KBM-7 (cell line): ENCODE measurements around the gene ANKH.
A peak's percentile ranks its signal among the peaks of the same experiment; 100 is the strongest.
"Not testable (repeated sequence)": the region's sequence is repeated elsewhere in the genome, so short reads cannot be mapped to it uniquely, and the experiment has no call there.

Source experiments
- DNase-seq: peaks from one replicate; pipeline ENCODE4 v3.0.0-alpha.2; 2015
- in situ Hi-C: fragments of 300-500 bp; cut with MboI; formaldehyde crosslinking; loops from 2 replicates; pipeline ENCODE4 v1.14.3; 2020; ENCODE audit warnings: low sequenced_read_pairs, low pct_unique_long_range_greater_than_20kb, mixed read lengths

The ANKH gene

DNA sequence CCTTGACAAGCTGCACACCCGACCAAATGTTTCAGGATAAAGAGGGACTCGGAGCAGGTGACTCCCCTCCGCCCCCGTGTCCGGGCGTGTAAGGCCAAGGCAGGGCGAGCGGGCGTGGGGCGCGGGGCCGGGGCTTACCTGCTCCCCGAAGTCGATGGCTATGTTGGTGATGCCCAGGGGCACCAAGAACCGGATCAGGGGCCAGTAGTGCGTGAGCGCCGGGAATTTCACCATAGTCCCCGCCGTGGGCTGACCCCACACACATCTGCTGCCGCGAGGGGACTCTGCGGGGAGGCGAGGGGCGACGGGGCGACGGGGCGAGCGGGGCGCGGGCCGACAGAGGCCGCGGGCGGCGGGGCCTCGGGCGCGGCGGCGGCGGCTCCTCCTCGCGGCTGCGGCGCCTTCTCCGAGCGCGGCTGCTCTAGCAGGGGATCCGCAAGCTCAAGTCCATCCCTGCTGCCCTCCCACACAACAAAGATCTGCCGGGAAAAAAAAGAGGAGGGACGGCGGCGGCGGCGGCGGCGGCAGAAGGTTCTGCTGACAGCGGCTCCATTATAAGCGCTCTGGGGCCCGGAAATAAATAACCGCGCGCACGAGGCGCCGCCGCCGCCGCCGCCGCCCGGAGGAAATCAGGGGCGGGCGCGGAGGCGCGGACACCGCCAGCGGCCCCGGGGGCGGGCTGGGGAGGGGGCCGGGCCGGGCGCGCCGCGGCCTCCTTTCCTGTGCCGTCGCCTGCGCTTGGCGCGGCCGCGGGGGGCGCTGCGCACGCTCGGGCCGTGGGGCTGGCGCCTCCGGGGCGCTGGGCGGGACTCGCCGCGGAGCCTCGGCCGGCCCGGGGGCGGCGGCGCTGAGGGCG, at the start of gene ANKH:
Gene ANKH, minus strand, starts transcription at position 565 of the 856 bp plus-strand sequence. Its CDS starts 331 bp downstream, at position 234.
- in situ Hi-C loops: no loop called here
- peak; percentile 84 for DNase-seq

DNA sequence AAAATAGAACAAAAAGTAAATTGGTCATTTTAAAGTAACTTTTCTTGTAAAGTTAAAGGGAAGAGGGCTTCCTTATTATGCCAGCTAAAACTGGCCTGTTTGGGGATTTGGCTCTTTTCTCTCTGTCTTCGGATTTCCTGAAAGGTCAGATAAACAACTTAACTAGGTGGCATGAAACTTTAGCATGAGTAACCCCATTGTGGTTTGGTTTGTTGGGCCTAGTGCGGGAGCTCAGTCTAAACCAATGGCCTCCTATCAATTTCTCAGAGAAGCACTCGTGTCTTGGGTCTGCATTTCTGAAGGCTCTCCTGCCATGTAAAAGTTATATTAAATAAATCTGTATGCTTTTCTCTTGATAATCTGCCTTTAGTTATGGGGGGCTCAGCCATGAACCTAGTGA, 48.5 kb upstream of the ANKH start:
- no peak for DNase-seq
- in situ Hi-C loops: no loop called here

DNA sequence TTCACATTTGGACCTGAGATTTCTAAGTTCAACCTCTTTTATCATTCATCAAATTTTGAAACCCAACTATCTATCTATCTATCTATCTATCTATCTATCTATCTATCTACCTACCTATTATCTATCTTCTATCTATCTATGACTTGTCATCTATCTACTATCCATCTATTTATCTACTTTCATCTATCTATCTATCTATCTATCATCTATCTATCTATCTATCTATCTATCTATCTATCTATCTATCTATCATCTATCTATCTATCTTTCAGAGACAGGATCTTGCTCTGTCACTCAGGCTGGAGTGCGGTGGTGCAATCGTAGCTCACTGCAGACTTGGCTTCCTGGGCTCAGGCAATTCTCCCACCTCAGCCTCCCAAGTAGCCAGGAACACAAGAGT, 47.5 kb upstream of the ANKH start:
- DNase-seq, in situ Hi-C loops: not testable (repeated sequence)

DNA sequence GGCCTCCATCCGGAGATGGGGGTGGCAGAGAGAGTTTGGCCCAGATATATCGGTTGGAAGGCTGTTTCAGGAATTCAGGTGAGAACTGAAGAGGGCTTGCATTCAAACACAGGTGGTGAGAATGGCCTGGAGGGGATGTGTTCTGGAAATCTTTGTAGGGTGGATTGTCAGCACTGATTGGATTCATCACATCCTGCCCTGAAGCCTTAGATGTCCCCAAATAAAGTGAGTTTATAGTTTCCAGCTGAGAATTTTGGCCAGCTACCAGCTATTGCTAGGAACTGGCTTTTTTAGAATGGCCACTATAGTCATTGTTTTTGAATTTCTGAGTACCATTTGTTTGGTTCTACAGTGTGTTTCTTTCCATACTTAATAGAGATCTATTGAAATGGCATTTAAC, 46.1 kb upstream of the ANKH start:
- DNase-seq: no peak
- in situ Hi-C loops: no loop called here

DNA sequence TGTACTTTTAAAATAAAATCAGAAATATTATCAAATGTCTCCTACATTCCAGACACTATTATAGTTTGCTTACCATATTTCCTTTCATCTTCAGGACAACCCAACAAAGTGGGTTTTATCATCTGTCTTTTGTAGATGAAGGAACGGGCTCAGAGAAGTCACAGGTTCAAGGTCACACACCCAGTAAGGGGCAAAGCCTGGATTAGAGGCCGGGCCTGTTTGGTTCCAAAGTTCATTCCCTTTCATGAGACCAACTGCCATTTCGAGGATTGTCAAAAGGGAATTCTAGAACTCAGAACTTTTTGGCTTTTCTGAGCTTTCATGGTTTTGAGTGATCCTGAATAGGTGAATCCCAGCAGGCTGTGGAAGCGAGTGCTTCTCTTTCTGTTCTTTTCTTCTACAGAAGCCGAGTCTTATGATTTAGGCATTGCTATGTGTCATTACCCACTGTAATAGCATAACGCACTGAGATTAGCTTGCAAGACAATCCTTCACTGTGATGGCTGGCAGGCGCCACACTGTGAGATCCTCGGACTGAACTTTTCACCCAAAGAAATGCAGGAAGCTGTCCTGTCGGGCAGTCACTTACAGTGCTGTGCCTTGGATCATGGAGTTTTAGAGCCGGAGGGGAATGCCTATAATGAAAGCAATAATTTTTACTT, 43.8 kb upstream of the ANKH start:
- in situ Hi-C loops: no loop called here
- no peak for DNase-seq

DNA sequence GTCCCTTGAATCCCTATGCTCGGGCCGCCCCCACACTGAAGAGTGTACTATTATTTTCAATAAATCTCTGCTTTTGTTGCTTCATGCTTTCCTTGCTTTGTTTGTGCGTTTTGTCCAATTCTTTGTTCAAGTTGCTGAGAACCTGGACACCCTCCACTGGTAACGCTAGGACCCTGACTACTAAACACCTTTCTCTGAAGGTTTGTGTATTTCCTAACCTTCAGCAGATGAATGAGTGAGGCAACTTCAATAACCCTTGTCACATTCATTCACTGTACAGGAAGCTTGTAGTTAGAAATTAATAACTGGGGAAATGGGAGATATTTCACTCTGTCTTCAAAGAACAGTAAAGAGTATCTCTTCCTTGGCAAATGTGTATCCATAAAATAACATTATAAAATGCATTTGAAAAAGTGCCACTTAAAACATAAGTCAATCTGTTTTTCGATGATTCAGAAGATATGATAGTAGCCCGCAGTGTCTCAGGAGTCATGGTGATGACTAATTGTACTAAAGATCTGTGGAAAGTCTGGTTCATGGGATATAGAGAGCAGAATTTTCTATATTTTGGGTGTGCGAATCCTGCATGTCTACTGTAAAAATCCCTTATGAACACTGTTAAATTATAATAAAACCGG, 43.2 kb upstream of the ANKH start:
- no peak for DNase-seq
- in situ Hi-C loops: no loop called here

DNA sequence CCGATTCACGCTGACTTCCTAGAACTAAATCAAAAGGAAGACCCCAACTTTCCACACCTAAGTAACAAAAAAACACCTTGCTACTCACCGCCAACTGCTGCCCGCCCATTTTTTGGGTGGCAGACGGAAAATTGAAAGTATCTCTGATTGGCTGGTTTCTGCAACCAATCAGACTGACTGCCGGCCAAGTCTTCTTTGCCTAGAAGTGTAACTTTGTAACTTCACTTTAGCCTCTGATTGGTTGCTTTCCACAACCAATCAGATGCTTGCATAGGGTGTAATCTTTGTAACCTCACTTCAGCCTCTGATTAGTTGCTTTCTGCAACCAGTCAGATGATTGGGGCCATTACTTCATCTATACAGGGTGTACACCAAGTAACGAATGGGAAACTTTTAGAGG, 42.6 kb upstream of the ANKH start:
- DNase-seq: no peak
- in situ Hi-C loops: no loop called here

DNA sequence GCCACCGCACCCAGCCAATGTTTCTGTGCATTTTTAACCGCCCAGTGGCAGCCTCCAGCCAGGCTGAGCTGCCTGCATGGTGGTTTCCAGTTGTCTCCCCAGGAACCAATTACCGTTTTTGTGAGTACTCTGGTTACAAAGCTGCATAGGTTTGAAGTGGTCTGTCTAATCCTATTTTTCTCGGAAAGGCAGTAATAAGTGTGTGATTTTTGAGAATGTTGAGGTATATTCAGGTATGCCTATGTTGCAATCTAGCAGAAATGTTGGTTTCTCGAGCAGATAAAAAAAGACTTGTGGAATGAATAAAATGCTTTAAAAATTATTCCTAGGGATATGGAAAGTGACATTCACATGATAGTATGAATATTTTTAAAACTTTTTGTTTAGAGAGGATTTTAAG, 41.5 kb upstream of the ANKH start:
- no peak for DNase-seq
- in situ Hi-C loops: no loop called here

DNA sequence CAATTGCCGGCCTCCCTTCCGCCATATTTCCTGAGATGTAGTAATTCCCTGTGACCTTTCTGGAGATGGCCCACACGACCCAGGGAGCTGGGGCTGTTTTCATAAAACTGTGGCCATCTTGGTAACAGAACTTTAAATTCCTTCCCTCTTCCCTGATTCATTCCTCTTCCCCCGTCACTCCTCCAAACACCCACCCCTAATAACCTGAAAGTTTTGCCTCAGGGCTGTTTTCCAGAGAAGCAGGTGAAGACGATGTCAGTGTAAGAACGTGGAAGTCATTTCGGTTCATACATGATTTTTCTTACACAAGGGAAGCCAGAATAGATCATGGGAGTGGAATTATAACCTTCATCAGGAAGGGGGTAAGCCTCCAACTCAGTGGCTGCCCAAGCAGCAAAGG, 40.6 kb upstream of the ANKH start:
- DNase-seq: no peak
- in situ Hi-C loops: no loop called here

DNA sequence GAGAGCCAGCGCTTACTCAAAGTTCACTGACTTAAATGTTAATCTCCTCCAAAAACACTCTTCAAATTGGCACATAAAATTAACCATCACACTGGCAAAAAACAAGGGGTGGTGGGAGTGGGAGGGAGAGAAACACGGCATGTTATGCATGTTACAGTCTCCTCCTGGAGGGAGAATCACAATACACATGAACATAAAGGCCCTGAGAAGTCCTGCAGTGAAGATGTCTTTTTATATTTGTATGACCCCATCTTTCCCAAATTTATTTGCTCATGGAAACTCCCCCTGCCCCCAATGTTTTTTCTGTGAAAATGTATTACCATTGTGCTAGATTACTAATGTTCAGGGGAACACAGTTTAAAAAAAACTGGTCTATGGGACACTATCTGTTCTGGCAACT, 37.8 kb upstream of the ANKH start:
- no peak for DNase-seq
- in situ Hi-C loops: no loop called here

DNA sequence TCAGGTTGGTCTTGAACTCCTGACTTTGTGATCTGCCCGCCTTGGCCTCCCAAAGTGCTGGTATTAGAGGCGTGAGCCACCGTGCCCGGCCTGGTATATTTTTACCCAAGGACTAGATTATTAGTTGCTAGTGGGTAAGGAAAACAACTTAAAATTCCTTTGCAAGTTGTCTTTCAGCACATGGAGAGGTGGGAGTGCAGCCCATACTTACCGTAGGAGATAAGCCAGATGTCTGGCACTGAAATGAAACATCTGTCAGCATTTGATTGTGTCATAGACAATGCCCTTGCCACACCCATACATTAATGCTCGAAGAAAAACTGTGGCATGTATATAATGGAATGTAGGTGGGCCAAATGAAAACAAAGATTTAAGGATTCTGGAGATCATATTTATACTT, 36.6 kb upstream of the ANKH start:
- DNase-seq: no peak
- in situ Hi-C loops: no loop called here

DNA sequence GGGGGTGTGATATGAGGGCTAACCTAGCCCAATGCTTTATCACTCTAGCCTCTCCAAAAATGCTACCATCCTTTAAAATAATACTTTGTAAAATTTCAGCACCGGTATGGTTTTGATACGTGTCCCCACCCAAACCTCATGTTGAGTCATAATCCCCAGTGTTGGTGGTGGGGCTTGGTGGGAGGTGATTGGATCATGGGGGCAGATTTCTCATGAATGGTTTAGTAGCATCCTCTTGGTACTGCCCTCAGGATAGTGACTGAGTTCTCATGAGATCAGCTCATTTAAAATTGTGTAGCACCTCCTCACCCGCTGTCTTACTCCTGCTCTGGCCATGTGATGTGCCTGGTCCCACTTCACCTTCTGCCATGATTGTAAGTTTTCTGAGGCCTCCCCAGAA, 35.0 kb upstream of the ANKH start:
- in situ Hi-C loops: no loop called here
- no peak for DNase-seq

DNA sequence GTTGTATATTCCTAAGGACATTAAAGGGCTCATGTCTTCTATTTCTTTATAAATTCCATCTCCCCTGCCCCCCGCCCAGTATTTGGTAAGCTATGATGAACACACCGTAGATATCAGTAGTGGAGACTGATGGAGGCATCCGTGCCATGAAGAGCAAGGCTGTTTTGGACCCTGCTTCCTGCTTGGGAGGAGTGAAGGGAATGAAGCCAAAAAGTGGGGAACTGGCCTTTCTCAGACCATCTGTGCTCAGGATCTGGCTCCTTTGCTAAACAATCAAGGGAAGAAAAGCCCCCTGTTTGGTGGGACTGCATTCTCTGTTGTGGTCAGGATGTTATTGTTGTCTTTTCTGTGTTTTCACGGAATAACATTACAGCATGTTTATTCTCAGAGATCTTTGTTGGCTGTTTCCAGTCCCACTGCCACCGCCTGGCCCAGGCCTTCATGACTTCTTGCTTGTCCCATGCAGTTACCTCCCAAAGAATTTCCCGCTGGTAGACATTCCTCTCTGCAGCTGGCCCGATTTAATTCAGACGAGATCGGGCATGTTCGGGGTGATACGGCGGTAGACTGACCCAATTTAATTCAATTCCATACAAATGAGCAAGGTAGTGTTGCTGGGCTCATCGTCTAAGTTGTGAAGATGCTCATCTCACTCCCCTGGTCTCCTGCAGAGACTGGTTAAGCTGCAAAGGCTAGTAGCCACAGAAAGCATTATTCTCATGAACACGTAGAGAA, 31.4 kb upstream of the ANKH start:
- DNase-seq: no peak

DNA sequence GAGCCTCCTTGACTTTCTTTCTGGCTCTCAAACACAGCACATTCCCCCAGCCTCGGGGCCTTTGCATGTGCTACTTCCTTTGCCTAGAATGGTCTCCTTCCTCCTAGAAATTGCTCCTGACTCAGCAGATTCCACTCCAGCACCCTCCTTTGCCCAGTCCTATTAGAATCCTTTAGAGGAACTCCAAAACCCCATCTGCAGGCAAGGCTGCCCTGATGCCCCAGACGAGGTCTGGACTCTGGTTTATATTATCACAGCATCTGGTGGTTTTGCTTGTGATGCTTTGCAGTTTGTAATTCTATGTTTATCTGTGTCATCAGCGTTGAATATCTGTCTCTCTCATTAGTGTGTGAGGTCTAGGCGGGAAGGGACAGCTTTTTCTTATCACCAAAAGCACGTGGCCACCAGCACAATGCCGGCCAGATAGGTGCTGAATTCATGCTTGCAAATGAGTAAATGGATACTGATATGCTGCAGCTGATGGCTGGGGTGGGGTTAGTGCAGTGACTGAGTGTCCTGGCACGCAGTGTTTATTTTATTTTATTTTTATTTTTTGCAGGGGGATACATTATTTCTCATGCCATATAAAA, 30.0 kb upstream of the ANKH start:
- in situ Hi-C loops: no loop called here
- no peak for DNase-seq

More for the DNA sequence above, 31.4 kb upstream of the ANKH start:
- in situ Hi-C loops: no loop called here

DNA sequence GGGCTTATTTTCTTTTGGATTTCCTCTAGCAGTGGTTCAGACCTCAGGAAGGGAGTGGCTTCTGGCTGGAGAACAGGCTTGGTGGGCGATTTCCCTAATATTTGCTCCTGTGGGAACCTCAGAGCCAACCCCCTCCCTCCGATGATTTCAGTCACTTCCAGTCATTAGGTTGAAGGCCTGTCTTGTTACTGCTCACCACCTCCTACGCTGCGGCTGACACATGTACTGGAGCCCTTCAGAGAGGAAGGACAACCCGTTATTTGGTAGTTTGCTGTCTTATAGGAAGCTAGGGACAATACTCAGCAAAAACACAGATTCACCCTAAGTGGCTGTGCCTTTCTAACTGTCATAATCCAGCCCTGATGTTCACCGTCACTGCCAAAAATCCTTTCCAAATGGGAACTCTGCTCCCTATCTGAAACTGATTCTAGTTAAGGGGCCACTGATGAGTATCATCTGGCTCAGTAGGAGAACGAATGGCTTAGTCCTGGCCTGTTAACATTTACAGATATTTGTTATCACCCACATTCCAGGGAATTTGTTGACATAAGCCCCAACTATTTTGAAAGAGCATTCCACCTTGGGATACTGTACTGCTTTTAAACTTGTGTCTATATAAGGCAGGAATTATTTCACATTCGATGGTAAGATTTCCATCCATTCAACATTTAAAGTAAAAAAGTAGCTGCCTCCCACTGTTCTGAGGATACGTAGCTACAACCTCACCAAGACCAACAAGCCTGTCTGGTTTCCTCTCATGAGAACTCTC, 29.3 kb upstream of the ANKH start:
- DNase-seq: no peak
- in situ Hi-C loops: no loop called here

DNA sequence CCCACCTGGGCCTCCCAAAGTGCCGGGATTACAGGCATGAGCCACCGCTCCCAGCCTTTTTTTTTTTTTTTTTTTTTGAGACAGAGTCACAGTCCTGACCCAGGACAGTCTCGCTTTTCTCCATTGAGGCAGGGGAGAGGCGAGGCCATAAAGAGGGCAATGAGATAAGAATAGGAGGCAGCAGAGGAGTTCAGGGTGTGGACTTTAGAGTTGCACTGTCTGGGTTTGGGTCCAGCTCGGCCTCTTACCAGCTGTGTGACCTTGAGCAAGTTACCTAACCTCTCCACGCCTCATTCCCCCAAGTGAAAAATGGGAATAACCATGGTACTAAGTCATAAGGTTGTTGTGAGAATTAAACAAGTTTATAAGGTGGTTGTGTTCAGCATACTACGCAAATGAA, 24.6 kb upstream of the ANKH start:
- in situ Hi-C loops: no loop called here
- no peak for DNase-seq

DNA sequence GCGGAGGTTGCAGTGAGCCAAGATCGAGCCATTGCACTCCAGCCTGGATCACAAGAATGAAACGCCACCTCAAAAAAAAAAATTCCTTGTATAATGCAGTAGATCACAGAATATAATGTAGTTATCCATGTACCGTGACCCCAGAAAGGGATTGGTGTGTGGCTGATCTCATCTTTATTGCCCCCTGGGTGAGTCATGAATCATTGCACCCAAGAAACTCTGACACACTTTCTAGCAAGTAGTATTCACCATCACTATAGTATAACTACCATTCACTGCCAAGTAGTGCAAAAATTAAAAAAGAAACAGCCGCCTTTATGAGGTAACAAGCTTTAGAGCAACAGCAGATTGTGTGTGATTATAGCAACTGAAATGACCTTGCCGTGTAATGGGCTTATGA, 23.7 kb upstream of the ANKH start:
- in situ Hi-C loops: no loop called here
- DNase-seq: no peak

DNA sequence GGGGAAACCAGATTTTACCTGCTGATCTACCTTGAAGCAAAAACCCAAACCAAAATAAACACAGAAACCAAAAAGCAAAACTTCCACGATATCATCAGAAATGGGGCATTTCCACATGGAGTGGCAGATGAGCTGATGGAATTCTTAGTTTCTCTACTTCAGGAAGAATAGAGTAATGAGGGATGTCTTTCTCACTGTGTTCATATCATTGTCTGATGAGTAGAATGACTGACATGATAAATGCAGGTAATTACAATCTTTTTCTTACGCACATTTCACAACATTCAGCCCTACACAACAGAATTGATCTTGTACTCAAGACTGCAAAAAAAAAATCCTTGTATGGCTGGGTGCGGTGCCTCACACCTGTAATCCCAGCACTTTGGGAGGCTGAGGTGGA, 23.2 kb upstream of the ANKH start:
- in situ Hi-C loops: no loop called here
- DNase-seq: no peak

DNA sequence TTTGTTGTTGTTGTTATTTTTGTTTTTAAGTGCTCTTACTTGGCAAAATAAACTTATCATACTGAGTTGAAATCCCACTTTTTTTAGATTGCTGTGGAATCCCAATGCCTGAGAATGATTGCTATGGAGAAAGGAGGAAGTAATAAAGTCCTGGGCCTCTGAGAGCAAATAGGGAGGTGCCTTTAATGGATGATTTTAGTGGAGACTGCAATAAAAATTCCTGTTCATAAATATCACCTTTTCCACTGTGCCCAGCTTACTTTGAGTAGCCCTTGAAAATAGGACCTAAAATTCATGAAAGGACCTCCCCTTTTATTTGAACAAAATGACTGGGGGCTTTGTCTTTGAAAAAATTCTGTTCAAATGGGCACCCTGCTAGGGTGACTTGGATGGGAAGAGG, 21.8 kb upstream of the ANKH start:
- in situ Hi-C loops: no loop called here
- DNase-seq: no peak
